ENCODE data around the gene MAPK4.

The MAPK4 gene

GRCh38 chr18:50745945-50746344 lies 186.1 kb downstream of the MAPK4 start:
- Histone ChIP-seq H3K27me3 (ENCODE audit: control insufficient read depth in 2 of 2, insufficient read depth in 2 of 2, low read length in 2 of 2) (no peaks in the 10 kb centered on the region), H3K4me3 (ENCODE audit: low read length in 2 of 2) (no peak overlapping the region), H3K9me3 (ENCODE audit: control insufficient read depth in 2 of 2, low read length in 2 of 2) (no peaks in the 10 kb centered on the region), H3K4me1 (ENCODE audit: control insufficient read depth in 2 of 2, insufficient read depth in 2 of 2, low read length in 2 of 2) (no peaks in the 10 kb centered on the region), H3K27ac (ENCODE audit: low read depth in 2 of 2, low read length in 2 of 2) (no peak overlapping the region), H3K36me3 (ENCODE audit: control insufficient read depth in 2 of 2, insufficient read depth in 2 of 2, low read length in 2 of 2) (no peaks in the 10 kb centered on the region), H3K9ac (ENCODE audit: low read depth in 1 of 2, low read length in 2 of 2) (no peak overlapping the region)

DNA sequence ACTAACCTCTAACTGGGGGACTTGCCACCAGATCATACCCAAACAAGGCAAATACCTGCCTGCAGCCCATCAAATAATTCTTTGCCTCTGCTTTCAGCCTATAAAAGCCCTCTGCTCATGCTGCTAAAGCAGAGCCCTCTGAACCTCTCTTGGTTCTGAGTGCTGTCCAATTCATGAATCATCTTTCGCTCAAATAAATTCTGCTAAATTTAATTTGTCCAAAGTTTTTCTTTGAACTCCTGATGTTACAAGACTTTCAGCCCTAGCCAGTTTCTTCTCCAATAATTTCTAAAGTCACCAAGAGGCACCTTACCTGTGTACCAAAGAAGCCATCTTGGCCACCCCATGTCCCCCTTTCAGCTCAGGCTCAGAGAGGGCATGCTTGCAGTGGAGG lies 188.0 kb downstream of the MAPK4 start:
- H3K27me3 ChIP-seq (ENCODE audit: control insufficient read depth in 2 of 2, insufficient read depth in 2 of 2, low read length in 2 of 2), result no peaks in the 10 kb centered on the region
- no peaks in the 10 kb centered on the region for H3K9me3 ChIP-seq (ENCODE audit: control insufficient read depth in 2 of 2, low read length in 2 of 2)
- H3K36me3 ChIP-seq (ENCODE audit: control insufficient read depth in 2 of 2, insufficient read depth in 2 of 2, low read length in 2 of 2), result no peaks in the 10 kb centered on the region
- H3K4me3 ChIP-seq (ENCODE audit: low read length in 2 of 2), result no peak overlapping the region
- no peak overlapping the region for H3K9ac ChIP-seq (ENCODE audit: low read depth in 1 of 2, low read length in 2 of 2)
- H3K27ac ChIP-seq (ENCODE audit: low read depth in 2 of 2, low read length in 2 of 2), result no peak overlapping the region
- no peaks in the 10 kb centered on the region for H3K4me1 ChIP-seq (ENCODE audit: control insufficient read depth in 2 of 2, insufficient read depth in 2 of 2, low read length in 2 of 2)

DNA sequence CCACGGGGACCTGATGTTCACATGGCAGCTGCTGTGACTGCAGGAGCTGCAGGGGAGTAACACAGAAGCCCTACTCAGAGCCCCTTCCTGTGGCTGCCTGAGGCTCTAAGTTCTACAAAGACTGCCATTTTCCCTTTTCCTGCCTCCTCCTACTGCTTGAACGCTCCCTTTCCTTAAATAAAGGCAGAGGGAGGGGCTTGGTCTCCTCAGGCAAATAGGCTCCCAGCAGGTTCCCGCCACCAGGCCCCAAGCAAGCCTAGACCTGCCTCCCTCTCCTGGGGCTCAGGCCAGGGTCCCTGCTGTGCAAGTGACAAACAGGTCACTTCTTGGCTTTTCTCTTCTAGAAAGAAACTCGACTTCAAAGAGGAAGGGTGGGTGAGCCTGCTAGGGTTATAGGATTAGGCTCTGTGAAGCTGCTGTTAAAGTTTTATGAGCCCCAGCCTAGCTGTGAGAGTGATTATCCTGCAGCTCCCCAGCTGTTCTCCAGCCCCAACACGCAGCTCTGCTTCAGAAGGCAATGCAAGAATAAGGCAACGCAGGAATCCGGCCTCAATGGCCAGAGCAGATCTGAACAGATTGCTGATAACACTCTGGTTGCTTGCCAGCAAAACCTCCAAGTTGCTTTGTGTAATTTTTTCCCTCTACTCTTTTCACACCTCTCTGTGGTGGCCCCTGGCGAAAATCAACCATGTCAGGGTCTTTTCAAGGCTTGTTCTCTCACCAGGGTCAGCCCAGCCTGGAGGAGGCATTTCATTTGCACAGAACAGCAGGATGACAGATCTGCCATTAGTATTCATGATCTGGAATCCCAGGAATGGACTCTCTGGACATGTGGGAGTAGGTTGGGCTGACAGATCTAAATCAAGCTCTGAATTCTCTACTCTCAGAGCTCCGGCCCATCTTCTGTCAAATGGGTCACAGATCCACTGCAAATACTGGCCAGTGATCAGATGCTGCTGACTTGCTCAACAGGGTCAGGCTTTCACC lies 188.6 kb downstream of the MAPK4 start:
- no peaks in the 10 kb centered on the region for H3K36me3 ChIP-seq (ENCODE audit: control insufficient read depth in 2 of 2, insufficient read depth in 2 of 2, low read length in 2 of 2)
- H3K4me1 ChIP-seq (ENCODE audit: control insufficient read depth in 2 of 2, insufficient read depth in 2 of 2, low read length in 2 of 2), result no peaks in the 10 kb centered on the region
- H3K27ac ChIP-seq (ENCODE audit: low read depth in 2 of 2, low read length in 2 of 2), result no peak overlapping the region

GRCh38 chr18:50749421-50749820 lies 189.5 kb downstream of the MAPK4 start:
- H3K27me3 ChIP-seq (ENCODE audit: control insufficient read depth in 2 of 2, insufficient read depth in 2 of 2, low read length in 2 of 2), result no peaks in the 10 kb centered on the region
- H3K36me3 ChIP-seq (ENCODE audit: control insufficient read depth in 2 of 2, insufficient read depth in 2 of 2, low read length in 2 of 2), result no peaks in the 10 kb centered on the region
- H3K4me1 ChIP-seq (ENCODE audit: control insufficient read depth in 2 of 2, insufficient read depth in 2 of 2, low read length in 2 of 2), result no peaks in the 10 kb centered on the region
- no peak overlapping the region for H3K27ac ChIP-seq (ENCODE audit: low read depth in 2 of 2, low read length in 2 of 2)
- no peak overlapping the region for H3K4me3 ChIP-seq (ENCODE audit: low read length in 2 of 2)
- no peak overlapping the region for H3K9ac ChIP-seq (ENCODE audit: low read depth in 1 of 2, low read length in 2 of 2)
- no peaks in the 10 kb centered on the region for H3K9me3 ChIP-seq (ENCODE audit: control insufficient read depth in 2 of 2, low read length in 2 of 2)

More for the DNA sequence above, 188.6 kb downstream of the MAPK4 start:
- H3K9me3 ChIP-seq (ENCODE audit: control insufficient read depth in 2 of 2, low read length in 2 of 2), result no peaks in the 10 kb centered on the region
- H3K9ac ChIP-seq (ENCODE audit: low read depth in 1 of 2, low read length in 2 of 2), result no peak overlapping the region
- no peak overlapping the region for H3K4me3 ChIP-seq (ENCODE audit: low read length in 2 of 2)
- H3K27me3 ChIP-seq (ENCODE audit: control insufficient read depth in 2 of 2, insufficient read depth in 2 of 2, low read length in 2 of 2), result no peaks in the 10 kb centered on the region

DNA sequence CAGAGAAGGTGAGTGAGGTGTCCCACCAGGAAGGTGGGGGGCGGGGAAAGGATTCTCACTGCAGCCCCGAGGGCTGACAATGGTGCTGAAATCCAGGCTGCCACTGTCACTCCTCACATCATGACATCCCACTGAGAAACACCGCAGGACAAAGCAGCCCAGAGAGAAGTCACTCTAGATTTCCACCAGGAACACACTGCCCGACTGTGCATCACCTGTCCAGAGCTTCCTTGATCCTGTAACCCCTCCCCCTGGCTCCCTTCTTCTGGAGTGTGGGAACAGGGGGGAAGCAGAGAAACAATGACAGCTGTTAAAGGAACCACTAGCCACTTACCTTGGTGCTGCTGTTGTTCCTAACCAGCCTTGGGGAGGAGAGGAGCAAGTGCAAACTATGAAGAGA lies 190.1 kb downstream of the MAPK4 start:
- H3K27ac ChIP-seq (ENCODE audit: low read depth in 2 of 2, low read length in 2 of 2), result no peak overlapping the region
- no peak overlapping the region for H3K4me3 ChIP-seq (ENCODE audit: low read length in 2 of 2)
- H3K27me3 ChIP-seq (ENCODE audit: control insufficient read depth in 2 of 2, insufficient read depth in 2 of 2, low read length in 2 of 2), result peaks cover 0 to 2% of the 10 kb centered on the region in 2 donors
- no peaks in the 10 kb centered on the region for H3K4me1 ChIP-seq (ENCODE audit: control insufficient read depth in 2 of 2, insufficient read depth in 2 of 2, low read length in 2 of 2)
- H3K9me3 ChIP-seq (ENCODE audit: control insufficient read depth in 2 of 2, low read length in 2 of 2), result no peaks in the 10 kb centered on the region
- no peak overlapping the region for H3K9ac ChIP-seq (ENCODE audit: low read depth in 1 of 2, low read length in 2 of 2)
- H3K36me3 ChIP-seq (ENCODE audit: control insufficient read depth in 2 of 2, insufficient read depth in 2 of 2, low read length in 2 of 2), result no peaks in the 10 kb centered on the region

- no peak overlapping the region for H3K27ac ChIP-seq (ENCODE audit: low read depth in 2 of 2, low read length in 2 of 2)
- H3K4me3 ChIP-seq (ENCODE audit: low read length in 2 of 2), result no peak overlapping the region
- no peaks in the 10 kb centered on the region for H3K4me1 ChIP-seq (ENCODE audit: control insufficient read depth in 2 of 2, insufficient read depth in 2 of 2, low read length in 2 of 2)
- no peaks in the 10 kb centered on the region for H3K36me3 ChIP-seq (ENCODE audit: control insufficient read depth in 2 of 2, insufficient read depth in 2 of 2, low read length in 2 of 2)
- no peaks in the 10 kb centered on the region for H3K9me3 ChIP-seq (ENCODE audit: control insufficient read depth in 2 of 2, low read length in 2 of 2)
- peaks cover 0 to 3% of the 10 kb centered on the region in 2 donors for H3K27me3 ChIP-seq (ENCODE audit: control insufficient read depth in 2 of 2, insufficient read depth in 2 of 2, low read length in 2 of 2)
- no peak overlapping the region for H3K9ac ChIP-seq (ENCODE audit: low read depth in 1 of 2, low read length in 2 of 2)
Measured at GRCh38 chr18:50750546-50750945, 190.7 kb downstream of the MAPK4 start.

DNA sequence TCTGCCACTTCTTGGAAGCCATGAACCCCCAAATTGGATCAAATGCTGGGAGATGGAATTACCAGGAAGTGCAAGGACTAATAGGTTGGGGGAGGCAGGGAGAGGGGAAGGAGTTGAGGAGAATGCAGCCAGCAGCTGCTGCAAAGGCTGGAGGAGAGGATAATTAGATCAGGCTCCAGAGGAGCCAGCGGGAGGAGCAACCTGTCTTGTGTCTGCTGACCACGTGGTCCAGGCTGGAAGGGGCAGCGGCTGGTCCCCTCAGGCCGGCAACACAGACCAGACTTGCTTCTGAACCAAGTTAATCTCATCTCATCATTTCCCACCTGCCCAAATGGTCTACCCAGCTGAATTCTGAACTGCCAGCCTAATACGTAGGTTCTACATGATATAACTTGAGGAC lies 191.6 kb downstream of the MAPK4 start:
- H3K27me3 ChIP-seq (ENCODE audit: control insufficient read depth in 2 of 2, insufficient read depth in 2 of 2, low read length in 2 of 2), result peaks cover 0 to 8% of the 10 kb centered on the region in 2 donors
- no peaks in the 10 kb centered on the region for H3K4me1 ChIP-seq (ENCODE audit: control insufficient read depth in 2 of 2, insufficient read depth in 2 of 2, low read length in 2 of 2)
- no peak overlapping the region for H3K27ac ChIP-seq (ENCODE audit: low read depth in 2 of 2, low read length in 2 of 2)
- H3K36me3 ChIP-seq (ENCODE audit: control insufficient read depth in 2 of 2, insufficient read depth in 2 of 2, low read length in 2 of 2), result no peaks in the 10 kb centered on the region
- no peak overlapping the region for H3K4me3 ChIP-seq (ENCODE audit: low read length in 2 of 2)
- no peaks in the 10 kb centered on the region for H3K9me3 ChIP-seq (ENCODE audit: control insufficient read depth in 2 of 2, low read length in 2 of 2)
- H3K9ac ChIP-seq (ENCODE audit: low read depth in 1 of 2, low read length in 2 of 2), result no peak overlapping the region

GRCh38 chr18:50751947-50752346 lies 192.1 kb downstream of the MAPK4 start:
- H3K27ac ChIP-seq (ENCODE audit: low read depth in 2 of 2, low read length in 2 of 2), result no peak overlapping the region
- no peaks in the 10 kb centered on the region for H3K4me1 ChIP-seq (ENCODE audit: control insufficient read depth in 2 of 2, insufficient read depth in 2 of 2, low read length in 2 of 2)
- no peak overlapping the region for H3K9ac ChIP-seq (ENCODE audit: low read depth in 1 of 2, low read length in 2 of 2)
- peaks cover 0 to 8% of the 10 kb centered on the region in 2 donors for H3K27me3 ChIP-seq (ENCODE audit: control insufficient read depth in 2 of 2, insufficient read depth in 2 of 2, low read length in 2 of 2)
- no peak overlapping the region for H3K4me3 ChIP-seq (ENCODE audit: low read length in 2 of 2)
- H3K9me3 ChIP-seq (ENCODE audit: control insufficient read depth in 2 of 2, low read length in 2 of 2), result no peaks in the 10 kb centered on the region
- H3K36me3 ChIP-seq (ENCODE audit: control insufficient read depth in 2 of 2, insufficient read depth in 2 of 2, low read length in 2 of 2), result no peaks in the 10 kb centered on the region

DNA sequence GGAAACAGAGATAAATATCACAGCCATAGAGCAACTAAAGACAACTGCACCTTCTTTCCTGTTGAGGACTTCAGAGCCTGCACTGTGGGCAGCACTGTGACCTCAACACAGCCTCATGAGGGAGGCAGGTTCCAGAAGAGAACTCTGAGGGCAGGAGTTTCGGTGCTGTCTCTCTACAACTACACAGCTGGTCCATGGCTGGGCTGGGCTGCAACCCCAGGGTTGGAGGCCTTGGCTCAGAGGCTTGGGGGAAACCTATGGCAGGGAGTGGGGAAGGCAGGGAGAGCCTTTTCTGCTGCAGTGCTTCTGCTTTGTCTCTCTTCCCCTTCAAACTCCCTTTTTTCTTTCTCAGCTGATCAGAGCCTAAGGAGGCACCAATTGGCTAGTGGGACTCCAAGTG lies 193.4 kb downstream of the MAPK4 start:
- Histone ChIP-seq H3K27me3 (ENCODE audit: control insufficient read depth in 2 of 2, insufficient read depth in 2 of 2, low read length in 2 of 2) (peaks cover 0 to 8% of the 10 kb centered on the region in 2 donors), H3K36me3 (ENCODE audit: control insufficient read depth in 2 of 2, insufficient read depth in 2 of 2, low read length in 2 of 2) (no peaks in the 10 kb centered on the region)

DNA sequence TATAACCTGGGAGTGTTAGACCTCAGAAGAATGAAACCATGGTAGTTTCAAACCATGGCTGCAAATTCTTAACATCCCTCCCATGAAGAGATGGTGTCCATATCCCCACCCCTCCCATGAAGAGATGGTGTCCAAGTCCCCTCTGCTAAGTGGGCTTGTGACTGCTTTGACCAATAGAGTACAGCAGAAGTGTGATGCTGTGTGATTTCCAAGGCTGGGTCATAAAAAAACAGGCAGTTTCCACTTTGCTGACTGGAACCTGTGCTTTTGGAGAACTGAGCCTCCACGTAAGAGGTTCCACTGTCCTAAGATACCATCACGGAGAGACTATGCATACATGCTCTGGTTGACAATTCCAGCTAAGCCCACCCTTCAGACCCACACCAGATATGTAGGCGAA lies 194.4 kb downstream of the MAPK4 start:
- no peak overlapping the region for H3K27ac ChIP-seq (ENCODE audit: low read depth in 2 of 2, low read length in 2 of 2)
- no peaks in the 10 kb centered on the region for H3K4me1 ChIP-seq (ENCODE audit: control insufficient read depth in 2 of 2, insufficient read depth in 2 of 2, low read length in 2 of 2)
- H3K36me3 ChIP-seq (ENCODE audit: control insufficient read depth in 2 of 2, insufficient read depth in 2 of 2, low read length in 2 of 2), result no peaks in the 10 kb centered on the region
- no peaks in the 10 kb centered on the region for H3K9me3 ChIP-seq (ENCODE audit: control insufficient read depth in 2 of 2, low read length in 2 of 2)
- H3K9ac ChIP-seq (ENCODE audit: low read depth in 1 of 2, low read length in 2 of 2), result no peak overlapping the region
- no peak overlapping the region for H3K4me3 ChIP-seq (ENCODE audit: low read length in 2 of 2)
- H3K27me3 ChIP-seq (ENCODE audit: control insufficient read depth in 2 of 2, insufficient read depth in 2 of 2, low read length in 2 of 2), result peaks cover 0 to 8% of the 10 kb centered on the region in 2 donors

More for the DNA sequence above, 193.4 kb downstream of the MAPK4 start:
- no peak overlapping the region for H3K9ac ChIP-seq (ENCODE audit: low read depth in 1 of 2, low read length in 2 of 2)
- H3K9me3 ChIP-seq (ENCODE audit: control insufficient read depth in 2 of 2, low read length in 2 of 2), result no peaks in the 10 kb centered on the region
- no peak overlapping the region for H3K4me3 ChIP-seq (ENCODE audit: low read length in 2 of 2)
- no peak overlapping the region for H3K27ac ChIP-seq (ENCODE audit: low read depth in 2 of 2, low read length in 2 of 2)
- no peaks in the 10 kb centered on the region for H3K4me1 ChIP-seq (ENCODE audit: control insufficient read depth in 2 of 2, insufficient read depth in 2 of 2, low read length in 2 of 2)
